Caco-2 (cell line): Measurements from ENCODE around the gene SPAST. TPM values are rescaled to one million over a fixed set of nuclear protein-coding genes. Genes with fewer than 3 reads are reported as not detected.
A peak's percentile ranks its signal among the peaks of the same experiment; 100 is the strongest.
"Not testable (repeated sequence)": the region's sequence is repeated elsewhere in the genome, so short reads cannot be mapped to it uniquely, and the experiment has no call there.

Experiments used
- BruUV-seq: library from RNA; stranded (reverse); fragments of 400-500 nt; replicated peaks from 2 replicates; lab custom pipeline; 2021; lab: Mats Ljungman, UMichigan
- CTCF ChIA-PET: fragments of 300-600 bp; sonication (Branson Sonifier 250); formaldehyde crosslinking; loops from one replicate; lab custom pipeline; 2022; ENCODE audit warnings: antibody characterized with exemption; lab: Charles Lee
- POLR2A ChIA-PET: fragments of 300-600 bp; sonication (Branson Sonifier 250); formaldehyde crosslinking; loops from one replicate; lab custom pipeline; 2022; ENCODE audit warnings: antibody characterized with exemption; lab: Charles Lee
- DNase-seq, 2 experiments: peaks; one replicate each; pipeline versions ENCODE4 v3.0.0 to v3.0.0-alpha.2; 2020 to 2022
- H3K27me3 ChIP-seq: replicated peaks from 2 replicates; pipeline ENCODE4 v1.6.0; 2011; ENCODE audit warnings: low read length; ENCODE audit not compliant: control insufficient read depth, insufficient read depth
- H3K36me3 ChIP-seq: 2 replicates; pipeline ENCODE4 v1.5.1; 2011; ENCODE audit warnings: low read length; ENCODE audit not compliant: control insufficient read depth, insufficient read depth
- H3K4me1 ChIP-seq: fragments of 250-450 bp; sonication (Bioruptor Pico); 2 replicates; pipeline ENCODE4 v1.5.1; 2020; ENCODE audit warnings: mild to moderate bottlenecking
- H3K4me3 ChIP-seq: 2 replicates; pipeline ENCODE4 v1.5.1; 2011; ENCODE audit warnings: low read depth, mild to moderate bottlenecking, control low read depth, low read length
- H3K9me3 ChIP-seq: fragments of 250-450 bp; sonication (Bioruptor Pico); 2 replicates; pipeline ENCODE4 v1.5.1; 2020; ENCODE audit warnings: mild to moderate bottlenecking, moderate library complexity
- H3K27ac Mint-ChIP-seq: one replicate; pipeline ENCODE4 v1.8.0; 2022; ENCODE audit warnings: mixed read lengths; ENCODE audit not compliant: unreplicated experiment
- H3K27me3 Mint-ChIP-seq: one replicate; pipeline ENCODE4 v1.8.0; 2022; ENCODE audit warnings: mixed read lengths; ENCODE audit not compliant: insufficient read depth, unreplicated experiment
- H3K36me3 Mint-ChIP-seq: one replicate; pipeline ENCODE4 v1.8.0; 2022; ENCODE audit warnings: mild to moderate bottlenecking, mixed read lengths; ENCODE audit not compliant: insufficient read depth, unreplicated experiment
- H3K4me1 Mint-ChIP-seq: one replicate; pipeline ENCODE4 v1.8.0; 2022; ENCODE audit warnings: low read depth, mixed read lengths; ENCODE audit not compliant: unreplicated experiment
- H3K4me3 Mint-ChIP-seq: one replicate; pipeline ENCODE4 v1.8.0; 2022; ENCODE audit warnings: mild to moderate bottlenecking, moderate library complexity, mixed read lengths; ENCODE audit not compliant: unreplicated experiment
- H3K9me3 Mint-ChIP-seq: one replicate; pipeline ENCODE4 v1.8.0; 2022; ENCODE audit warnings: mixed read lengths; ENCODE audit not compliant: unreplicated experiment
- CTCF ChIP-seq, 2 experiments: fragments of 200-600 bp in 1 of 2; IDR thresholded peaks; 1 replicate in 1 of 2; 2 replicates in 1 of 2; pipeline versions ENCODE4 v1.5.1 to v1.8.0; 2011 to 2022; ENCODE audit warnings: antibody characterized with exemption in 1 of 2, control low read depth in 1 of 2, inconsistent platforms in 1 of 2, low read depth in 1 of 2, low read length in 1 of 2, mild to moderate bottlenecking in 1 of 2, moderate library complexity in 1 of 2; ENCODE audit not compliant: insufficient read depth in 1 of 2, severe bottlenecking in 1 of 2, unreplicated experiment in 1 of 2
- intact Hi-C: fragments of 100-400 bp; cut with micrococcal nuclease; formaldehyde crosslinking; loops from one replicate; pipeline ENCODE4 v1.10.0; 2022; ENCODE audit not compliant: unreplicated experiment
- total RNA-seq: library from RNA; stranded (reverse); gene quantifications from 2 replicates; pipeline ENCODE4 v1.2.3, GENCODE V29; 2022

SPAST gene
- total RNA-seq, 1 experiment from 2014 or later, result 29.7 TPM

DNA sequence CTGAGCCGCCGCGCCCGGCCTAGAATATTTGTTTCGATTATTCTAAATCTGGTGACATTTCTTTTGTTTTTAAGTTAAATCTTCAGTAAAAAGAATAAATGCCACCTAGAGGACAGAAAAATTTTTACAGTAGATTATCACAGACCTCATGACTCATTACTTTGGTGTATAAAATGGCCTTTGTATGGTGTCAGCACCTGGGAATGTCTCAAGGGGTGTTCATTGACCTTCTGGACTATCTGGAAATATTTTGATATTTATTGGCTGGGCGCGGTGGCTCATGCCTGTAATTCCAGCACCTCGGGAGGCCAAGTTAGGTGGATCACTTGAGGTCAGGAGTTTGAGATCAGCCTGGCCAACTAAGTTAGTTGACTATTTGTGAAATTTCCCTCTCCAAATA, 72.1 kb downstream of the SPAST start:
- Mint-ChIP-seq H3K36me3 (peaks cover 20% of the 10 kb centered on the region), H3K4me3 (peak overlapping the region; percentile 60), H3K27me3 (no peaks in the 10 kb centered on the region), H3K4me1 (peaks cover 13% of the 10 kb centered on the region), H3K27ac (peak overlapping the region; percentile 97), H3K9me3 (no peaks in the 10 kb centered on the region)
- intact Hi-C loops, result loop anchor here (1.0 kb wide), 1 partner anchor 30 kb away; the partner anchor contains the start of gene SLC30A6
- Histone ChIP-seq H3K4me1 (peaks cover 16% of the 10 kb centered on the region), H3K36me3 (no peaks in the 10 kb centered on the region), H3K4me3 (no peak overlapping the region), H3K9me3 (no peaks in the 10 kb centered on the region), H3K27me3 (no peaks in the 10 kb centered on the region)
- POLR2A ChIA-PET, result no interaction called here
- TF ChIP-seq CTCF (IDR thresholded peaks at IDR 0.05; ENCODE audit: insufficient read depth in 1 of 2, low read depth in 1 of 2, low read length in 1 of 2, severe bottlenecking in 1 of 2, unreplicated experiment in 1 of 2), result peak; percentile 20 to 45
- CTCF ChIA-PET, result no interaction called here
- BruUV-seq, result no TSS peak
- peak; percentile 81 to 88 for DNase-seq

DNA sequence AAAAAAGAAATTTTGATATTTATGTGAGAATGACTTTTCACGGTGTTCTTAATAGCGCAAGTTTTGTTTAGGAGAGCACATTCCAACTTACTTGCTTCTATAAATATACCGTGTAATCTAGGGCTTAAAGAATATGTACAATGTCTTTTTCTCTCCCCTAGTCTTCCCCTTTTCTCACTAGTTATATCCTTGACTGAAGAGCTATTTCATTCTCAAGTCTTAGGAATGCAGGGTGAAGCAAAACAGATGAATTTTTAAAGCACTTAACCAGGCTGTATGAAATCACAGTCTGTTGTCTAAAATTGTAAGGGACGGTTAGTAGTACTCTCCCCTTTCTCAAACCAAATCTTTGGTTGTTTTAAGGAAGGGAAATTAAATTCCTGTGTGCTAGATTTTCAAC, 72.7 kb downstream of the SPAST start:
- peak overlapping the region; percentile 97 for H3K27ac Mint-ChIP-seq
- Histone ChIP-seq H3K27me3 (no peaks in the 10 kb centered on the region), H3K4me3 (no peak overlapping the region), H3K4me1 (peaks cover 16% of the 10 kb centered on the region), H3K36me3 (no peaks in the 10 kb centered on the region), H3K9me3 (no peaks in the 10 kb centered on the region)
- DNase-seq, result no peak
- TSS peak; percentile 42 for BruUV-seq
- H3K27me3 Mint-ChIP-seq, result no peaks in the 10 kb centered on the region
- H3K4me3 Mint-ChIP-seq, result no peak overlapping the region
- H3K4me1 Mint-ChIP-seq, result peaks cover 13% of the 10 kb centered on the region
- CTCF ChIA-PET, result no interaction called here
- POLR2A ChIA-PET, result interaction anchor here (1.0 kb wide), 1 partner anchor 29 kb away, joined by 5 read pairs; the partner anchor contains the start of gene SLC30A6
- no peaks in the 10 kb centered on the region for H3K9me3 Mint-ChIP-seq
- intact Hi-C loops, result loop anchor here (2.0 kb wide), 1 partner anchor 73 kb away; the partner anchor contains the start of gene SPAST
- peaks cover 23% of the 10 kb centered on the region for H3K36me3 Mint-ChIP-seq
- no peak for TF ChIP-seq CTCF (IDR thresholded peaks at IDR 0.05; ENCODE audit: insufficient read depth in 1 of 2, low read depth in 1 of 2, low read length in 1 of 2, severe bottlenecking in 1 of 2, unreplicated experiment in 1 of 2)

DNA sequence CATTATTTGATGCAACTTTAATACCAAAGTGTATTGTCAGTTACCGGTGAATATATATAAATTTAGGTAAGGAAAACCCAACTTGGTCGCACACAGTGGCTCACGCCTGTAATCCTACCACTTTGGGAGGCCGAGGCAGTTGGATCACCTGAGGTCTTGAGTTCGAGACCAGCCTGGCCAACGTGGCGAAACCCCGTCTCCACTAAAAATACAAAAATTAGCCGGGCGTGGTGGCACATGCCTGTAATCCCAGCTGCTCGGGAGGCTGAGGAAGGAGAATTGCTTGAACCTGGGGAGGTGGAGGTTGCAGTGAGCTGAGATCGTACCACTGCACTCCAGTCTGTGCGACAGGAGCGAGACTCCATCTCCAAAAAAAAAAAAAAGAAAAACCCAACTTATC, 88.2 kb downstream of the SPAST start:
- POLR2A ChIA-PET, H3K27me3 Mint-ChIP-seq, DNase-seq, H3K4me1 ChIP-seq, H3K9me3 Mint-ChIP-seq, intact Hi-C loops, H3K4me3 ChIP-seq, H3K4me3 Mint-ChIP-seq, H3K36me3 ChIP-seq, H3K9me3 ChIP-seq, H3K27me3 ChIP-seq, BruUV-seq, CTCF ChIA-PET, H3K27ac Mint-ChIP-seq, H3K4me1 Mint-ChIP-seq: not testable (repeated sequence)
- peaks cover 24% of the 10 kb centered on the region for H3K36me3 Mint-ChIP-seq
